GM18909 (cell line): ENCODE measurements around the gene ANKRD1.
"Not testable (repeated sequence)": the region's sequence is repeated elsewhere in the genome, so short reads cannot be mapped to it uniquely, and the experiment has no call there.

Experiments used
- ATAC-seq: cut with Tn5 transposase; IDR thresholded peaks from one replicate; pipeline ENCODE4 v1.9.1; 2021; ENCODE audit warnings: mild to moderate bottlenecking; ENCODE audit not compliant: unreplicated experiment, poor library complexity

Gene ANKRD1

DNA sequence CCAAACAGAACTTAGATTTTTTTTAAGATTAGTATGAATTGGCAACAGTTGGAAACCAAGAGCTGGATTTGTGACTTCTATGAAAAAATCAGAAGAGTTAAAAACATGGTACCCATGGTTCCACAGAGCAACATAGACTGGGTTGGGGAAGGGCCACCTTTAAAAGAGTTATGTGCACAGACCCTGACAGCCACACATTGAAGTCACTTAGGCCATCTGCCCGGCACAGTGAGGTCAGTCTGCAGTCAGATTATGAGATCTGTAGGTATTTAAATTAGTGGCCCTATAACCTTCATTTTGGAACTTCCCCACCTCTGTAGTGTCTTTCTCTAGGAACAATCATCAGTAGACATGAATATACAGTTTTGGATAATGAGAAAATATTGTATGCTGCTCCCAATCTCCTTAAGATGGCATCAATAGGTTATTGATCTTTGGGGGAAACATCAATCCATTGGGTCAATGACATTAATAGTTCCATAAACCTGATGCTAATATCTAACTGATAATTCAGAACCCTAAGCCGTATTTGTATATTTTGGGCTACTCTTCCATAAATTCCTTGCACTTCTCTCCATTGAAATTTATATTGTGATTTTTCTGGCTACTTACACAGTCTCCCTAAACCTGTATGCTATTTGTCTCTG, 7.0 kb downstream of the ANKRD1 start:
- ATAC-seq, result no peak

DNA sequence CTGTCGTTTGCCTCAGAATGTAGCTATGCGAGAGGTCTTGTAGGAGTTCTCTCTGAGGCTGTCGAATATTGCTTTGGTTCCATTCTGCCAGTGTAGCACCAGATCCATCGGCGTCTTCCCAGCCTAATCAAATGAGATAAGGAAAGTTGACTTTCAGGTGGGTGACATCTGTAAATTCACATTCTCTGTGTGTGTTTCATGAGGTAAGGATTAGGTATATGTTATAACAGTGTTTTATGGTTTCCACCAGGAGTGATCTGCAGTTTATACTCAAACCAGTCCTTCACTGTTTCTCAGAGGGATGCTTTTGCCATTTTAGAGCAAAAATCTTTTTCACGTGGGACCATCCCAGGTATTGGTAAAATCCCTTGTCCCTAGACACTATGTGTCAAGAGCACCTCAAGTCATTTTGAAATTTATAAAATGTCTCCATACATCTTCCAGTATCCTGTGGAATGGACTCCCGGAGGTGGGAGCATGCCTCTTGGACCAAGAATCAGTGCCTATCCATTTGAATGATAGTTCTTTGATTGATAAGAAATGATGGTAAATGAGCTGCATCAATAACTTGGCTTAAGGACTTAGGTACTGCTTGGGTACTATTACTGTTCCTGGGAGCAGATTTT, 7.9 kb downstream of the ANKRD1 start:
- no peak for ATAC-seq

DNA sequence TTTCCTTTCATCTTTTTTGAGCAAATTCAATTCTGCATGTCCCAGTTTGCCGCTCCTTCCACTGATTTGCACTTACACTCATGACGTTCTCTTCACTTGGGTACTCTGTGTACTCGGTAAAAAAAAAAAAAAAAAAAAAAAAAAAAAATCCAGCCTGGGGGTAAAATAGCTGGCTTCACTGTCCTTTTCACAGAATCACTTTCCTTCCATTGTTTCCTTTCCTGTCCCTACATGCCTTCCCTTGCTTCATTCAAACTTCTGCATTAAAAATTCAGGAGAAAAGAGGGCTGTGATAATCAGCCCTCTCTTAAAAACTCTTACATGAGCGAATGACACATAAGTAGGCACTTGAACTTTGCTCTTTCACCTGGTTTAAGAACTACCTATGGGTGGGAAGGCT, 8.7 kb downstream of the ANKRD1 start:
- ATAC-seq, result no peak

DNA sequence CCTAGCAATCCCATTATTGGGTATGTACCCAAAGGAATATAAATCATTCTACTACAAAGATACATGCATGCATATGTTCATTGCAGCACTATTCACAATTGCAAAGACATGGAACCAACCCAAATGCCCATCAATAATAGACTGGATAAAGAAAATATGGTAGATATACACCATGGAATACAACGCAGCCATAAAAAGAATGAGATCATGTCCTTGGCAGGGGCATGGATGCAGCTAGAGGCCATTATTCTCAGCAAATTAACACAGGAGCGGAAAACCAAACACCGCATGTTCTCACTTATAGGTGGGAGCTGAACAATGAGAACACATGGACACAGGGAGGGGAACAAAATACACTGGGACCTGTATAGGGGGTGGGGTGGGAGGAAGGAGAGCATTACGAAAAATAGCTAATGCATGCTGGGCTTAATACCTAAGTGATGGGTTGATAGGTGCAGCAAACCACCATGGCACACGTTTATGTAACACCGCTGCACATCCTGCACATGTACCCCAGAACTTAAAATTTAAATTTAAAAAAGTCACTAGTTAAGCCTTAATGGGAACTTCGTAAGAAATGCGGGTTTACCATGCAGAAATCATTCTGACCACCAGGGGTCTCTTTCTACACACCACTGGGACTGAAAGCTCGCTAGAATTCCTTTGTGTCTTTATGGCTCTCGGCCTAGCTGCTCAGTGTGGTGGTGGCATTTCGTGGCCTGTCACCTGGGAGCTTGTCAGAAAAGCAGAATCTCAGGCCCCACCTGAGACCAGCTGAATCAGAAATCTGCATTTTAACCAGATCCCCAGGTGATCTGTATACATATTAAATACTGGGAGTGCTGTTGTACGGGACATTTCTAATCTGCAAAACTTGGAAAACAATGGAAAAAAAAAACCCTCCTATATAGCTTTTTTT, 9.5 kb downstream of the ANKRD1 start:
- peak; percentile 80 for ATAC-seq

DNA sequence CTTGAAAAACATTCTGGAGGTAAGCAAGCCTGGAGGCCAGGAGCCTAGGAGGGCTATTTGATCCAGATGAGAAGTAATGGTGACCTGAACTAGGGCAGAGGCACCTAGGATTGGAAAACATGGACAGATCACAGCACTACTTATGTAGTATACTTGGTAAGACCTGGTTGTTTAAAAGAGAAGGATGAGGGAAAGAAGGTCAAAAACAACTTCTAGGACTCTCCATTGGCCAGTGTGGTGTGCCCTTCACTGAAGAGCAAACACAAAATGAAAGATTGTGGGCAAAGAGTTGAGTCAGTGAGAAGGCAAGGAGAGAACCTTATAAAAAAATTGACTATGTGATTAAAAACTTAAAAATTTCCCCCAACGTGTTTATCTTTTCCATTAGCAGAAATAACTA, 14.3 kb downstream of the ANKRD1 start:
- no peak for ATAC-seq

DNA sequence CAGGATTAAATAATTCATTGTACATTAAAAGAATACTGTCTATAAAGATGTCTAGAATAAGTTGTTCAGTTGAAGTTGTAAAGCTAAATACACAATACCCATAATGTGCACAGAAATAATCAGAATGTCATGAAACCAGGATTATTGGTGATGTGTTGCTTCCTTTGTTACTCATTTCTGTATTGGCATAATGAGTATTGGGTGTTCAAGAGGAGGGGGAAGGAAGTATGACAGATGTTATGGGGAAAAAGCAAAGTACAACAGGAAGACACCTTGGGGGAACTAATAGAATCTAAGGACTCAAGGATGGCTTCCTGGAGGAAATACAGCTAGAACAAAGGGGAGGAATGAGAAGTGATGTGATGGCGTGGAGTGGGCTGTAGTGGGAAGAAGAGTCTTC, 15.0 kb downstream of the ANKRD1 start:
- ATAC-seq, result no peak

DNA sequence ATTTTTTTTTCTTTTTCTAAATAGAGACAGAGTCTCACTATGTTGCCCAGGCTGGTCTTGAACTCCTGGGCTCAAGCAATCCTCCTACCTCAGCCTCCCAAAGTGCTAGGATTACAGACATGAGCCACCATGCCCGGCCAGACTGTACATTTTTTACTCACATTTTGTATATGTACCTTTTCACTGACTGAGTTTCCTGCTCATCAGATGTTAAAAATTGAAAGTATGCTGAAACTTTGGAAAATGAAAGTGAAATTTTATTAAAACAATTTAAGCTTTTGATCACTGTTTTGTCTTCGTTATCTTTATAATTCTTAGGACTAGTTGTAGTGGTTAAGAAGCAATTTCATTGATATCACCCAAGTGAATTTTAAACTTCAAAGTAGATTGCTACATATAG, 24.0 kb downstream of the ANKRD1 start:
- not testable (repeated sequence) for ATAC-seq

DNA sequence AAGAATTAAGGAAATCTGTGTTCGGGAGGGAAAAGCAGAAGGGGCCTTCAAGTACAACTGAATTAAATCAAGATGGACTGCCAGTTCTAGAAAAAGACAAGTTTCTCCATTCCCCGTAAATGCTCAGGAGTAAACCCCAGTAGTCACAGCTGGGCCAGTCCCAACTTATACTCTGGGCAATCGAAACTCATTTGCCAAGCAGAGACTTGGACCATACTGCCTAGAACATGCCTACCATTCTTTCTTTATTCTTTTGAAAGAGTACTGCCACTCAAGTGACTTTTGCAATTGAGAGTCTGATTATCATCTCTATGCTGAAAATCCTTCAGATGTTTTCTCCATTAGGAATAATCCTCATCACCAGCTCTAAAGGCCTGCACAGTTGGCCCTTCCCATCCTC, 27.7 kb downstream of the ANKRD1 start:
- no peak for ATAC-seq

DNA sequence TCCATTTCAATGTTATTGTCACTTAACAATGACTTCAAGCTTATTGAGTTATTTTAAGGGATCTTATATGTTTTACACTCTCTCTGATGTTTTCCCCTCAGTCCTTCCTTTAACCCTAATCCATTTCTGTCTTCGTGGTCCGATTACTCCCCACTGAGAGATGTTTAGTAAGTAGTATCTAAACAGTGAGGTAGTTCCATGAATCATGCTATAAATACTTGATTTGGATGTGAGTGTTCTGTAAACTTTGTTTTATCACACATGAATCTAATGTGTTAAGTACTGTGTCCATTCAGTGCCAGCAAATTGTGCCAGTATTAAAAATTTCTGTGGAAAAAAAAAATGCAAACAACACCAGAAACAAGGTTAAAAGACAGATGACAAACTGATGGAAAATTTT, 30.5 kb downstream of the ANKRD1 start:
- no peak for ATAC-seq

DNA sequence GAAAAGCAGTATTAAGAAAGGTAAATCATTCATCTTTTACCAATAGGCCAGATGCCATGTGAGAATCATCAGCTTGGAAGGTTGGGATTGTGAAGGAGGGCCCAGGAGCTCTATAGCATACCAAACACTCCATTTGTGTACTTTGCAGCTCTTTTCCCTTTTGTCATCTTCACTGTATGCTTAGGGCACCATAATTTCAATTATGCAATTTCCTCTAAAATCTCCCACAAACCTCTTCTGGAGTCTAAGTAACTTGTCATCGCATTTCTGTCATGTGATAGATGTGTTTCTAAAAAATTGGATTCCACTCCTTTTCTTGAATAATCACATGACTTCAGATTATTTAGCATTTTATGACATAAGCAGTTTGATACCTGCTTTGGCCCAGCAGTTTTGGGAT, 31.3 kb downstream of the ANKRD1 start:
- no peak for ATAC-seq

DNA sequence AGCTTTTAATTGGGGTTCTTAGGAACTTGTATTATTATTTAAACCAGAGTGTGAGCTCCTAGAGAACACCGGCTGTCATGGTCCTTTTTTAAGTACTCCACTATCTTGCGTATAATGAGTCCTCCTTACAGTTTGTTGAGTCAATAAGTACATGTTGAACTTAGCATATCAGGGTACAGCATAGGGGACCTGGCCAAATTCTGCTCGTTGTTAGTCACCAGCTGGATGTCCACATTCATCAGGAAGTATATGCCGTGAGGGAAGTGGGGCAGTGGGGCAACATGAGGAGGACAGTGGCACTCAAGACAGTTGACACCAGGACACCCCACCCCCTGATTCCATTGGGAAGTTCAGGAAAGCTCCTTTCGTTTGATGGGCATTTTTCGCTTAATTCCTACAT, 32.5 kb downstream of the ANKRD1 start:
- no peak for ATAC-seq

DNA sequence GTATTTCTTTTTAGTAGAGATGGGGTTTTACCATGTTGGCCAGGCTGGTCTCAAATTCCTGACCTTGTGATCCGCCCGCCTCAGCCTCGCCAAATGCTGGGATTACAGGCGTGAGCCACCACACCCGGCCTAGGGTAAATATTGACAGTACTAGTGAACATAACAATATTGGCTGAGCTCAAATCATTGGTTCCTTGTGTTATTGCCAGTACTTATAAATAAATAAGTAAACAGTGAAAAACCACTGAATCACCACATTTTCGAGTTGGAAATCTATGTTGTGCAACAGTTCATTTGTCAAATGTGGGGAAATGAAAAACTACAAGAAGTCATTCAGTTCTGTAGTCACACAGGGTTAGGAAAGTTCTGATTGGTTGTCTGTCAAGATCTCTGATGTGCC, 33.3 kb downstream of the ANKRD1 start:
- no peak for ATAC-seq

DNA sequence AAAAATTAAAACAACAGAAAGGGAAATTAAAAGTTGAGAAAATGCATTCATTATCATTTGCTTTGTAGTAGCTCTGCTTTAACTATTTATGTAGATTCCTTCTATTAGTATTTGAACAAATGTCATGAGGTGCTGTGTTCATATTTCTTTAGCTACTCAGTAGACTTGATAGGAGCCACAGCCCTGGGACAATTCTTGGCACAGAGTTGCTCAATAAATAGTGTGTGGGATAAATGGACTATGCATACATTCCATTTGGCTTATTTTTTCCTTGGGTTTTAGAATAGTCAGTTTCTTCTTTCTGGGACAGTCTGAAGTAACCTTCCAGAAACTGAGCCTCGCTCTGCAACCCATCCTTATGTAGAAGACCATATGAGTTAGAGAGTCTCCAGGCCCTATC, 35.7 kb downstream of the ANKRD1 start:
- ATAC-seq, result no peak

DNA sequence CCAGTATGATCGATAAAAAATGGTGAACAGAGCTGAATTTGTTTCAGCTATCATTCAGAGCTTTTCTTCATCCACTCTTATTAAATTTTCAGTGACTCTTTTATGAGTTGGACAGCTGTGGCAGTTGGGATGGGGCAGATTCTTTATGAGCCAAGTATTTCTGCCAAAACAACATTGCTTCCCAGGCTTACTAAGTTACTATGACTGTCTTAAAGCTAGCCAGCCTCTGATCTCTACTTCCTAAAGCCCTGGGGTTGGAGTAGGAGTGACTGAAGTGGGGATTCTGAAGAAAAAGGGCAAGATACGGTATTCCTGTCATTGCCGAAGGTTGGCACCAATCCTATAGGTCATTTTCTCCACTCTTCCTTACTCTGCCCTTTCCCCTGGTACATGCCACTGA, 36.5 kb downstream of the ANKRD1 start:
- no peak for ATAC-seq

DNA sequence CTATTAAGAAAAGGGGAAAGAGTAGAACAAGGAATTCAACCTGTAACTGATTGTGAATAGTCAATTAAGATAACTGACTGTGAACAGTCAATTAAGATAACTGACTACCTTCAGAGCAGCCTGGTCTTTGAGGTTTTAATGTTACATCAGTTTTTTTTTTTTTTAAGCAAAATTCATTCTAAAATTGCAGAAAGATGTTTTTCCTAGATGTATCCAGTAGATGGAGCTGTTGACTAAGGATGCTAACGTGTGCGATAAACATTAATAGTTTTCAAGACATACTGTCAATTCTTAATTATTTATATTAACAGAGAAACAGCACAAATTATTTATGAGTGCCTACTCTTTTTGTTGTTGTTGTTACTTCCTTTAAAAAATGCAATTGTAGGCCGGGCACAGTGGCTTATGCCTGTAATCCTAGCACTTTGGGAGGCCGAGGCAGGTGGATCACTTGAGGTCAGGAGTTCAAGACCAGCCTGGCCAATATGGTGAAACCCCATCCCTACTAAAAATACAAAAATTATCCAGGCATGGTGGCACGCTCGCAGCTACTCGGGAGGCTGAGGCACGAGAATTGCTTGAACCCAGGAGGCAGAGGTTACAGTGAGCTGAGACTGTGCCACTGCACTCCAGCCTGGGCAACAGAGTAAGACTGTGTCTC, 40.7 kb downstream of the ANKRD1 start:
- not testable (repeated sequence) for ATAC-seq

DNA sequence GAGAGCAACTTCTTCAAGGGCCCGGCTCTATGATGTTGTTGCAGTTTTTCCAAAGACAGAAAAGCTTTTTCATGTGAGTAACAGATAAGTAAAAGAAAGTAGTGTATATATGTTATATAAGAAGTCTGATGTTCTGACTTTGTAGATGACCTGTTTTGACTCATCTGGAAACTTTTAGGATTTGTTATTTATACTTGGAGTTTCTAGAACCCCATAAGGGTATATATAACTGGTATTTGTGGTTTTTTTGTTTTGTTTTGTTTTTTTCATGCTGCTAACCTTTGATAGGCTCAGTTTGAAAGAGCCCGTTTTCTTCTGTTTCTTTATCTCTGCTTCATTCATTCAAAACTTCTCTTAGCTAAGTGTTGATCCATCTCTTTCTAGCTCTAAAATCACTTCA, 41.8 kb downstream of the ANKRD1 start:
- ATAC-seq, result no peak

DNA sequence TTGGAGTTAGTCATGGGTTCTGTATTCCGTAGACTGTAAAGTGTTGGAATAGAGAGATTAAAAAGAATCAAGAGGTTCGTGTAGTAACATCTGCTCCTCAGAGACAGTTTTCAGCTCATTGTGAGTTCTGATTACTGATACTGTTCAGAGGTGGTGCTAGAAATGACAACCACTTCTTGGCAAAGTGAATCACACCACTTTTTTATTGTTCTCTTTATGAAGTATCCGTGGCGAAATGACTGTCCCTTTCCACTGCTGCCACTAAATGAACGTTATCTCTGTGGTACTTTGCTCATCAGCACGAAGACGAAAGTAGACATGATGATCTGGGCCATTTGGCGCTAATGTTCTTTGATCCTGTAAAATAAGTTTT, 48.3 kb downstream of the ANKRD1 start:
- ATAC-seq, result no peak

DNA sequence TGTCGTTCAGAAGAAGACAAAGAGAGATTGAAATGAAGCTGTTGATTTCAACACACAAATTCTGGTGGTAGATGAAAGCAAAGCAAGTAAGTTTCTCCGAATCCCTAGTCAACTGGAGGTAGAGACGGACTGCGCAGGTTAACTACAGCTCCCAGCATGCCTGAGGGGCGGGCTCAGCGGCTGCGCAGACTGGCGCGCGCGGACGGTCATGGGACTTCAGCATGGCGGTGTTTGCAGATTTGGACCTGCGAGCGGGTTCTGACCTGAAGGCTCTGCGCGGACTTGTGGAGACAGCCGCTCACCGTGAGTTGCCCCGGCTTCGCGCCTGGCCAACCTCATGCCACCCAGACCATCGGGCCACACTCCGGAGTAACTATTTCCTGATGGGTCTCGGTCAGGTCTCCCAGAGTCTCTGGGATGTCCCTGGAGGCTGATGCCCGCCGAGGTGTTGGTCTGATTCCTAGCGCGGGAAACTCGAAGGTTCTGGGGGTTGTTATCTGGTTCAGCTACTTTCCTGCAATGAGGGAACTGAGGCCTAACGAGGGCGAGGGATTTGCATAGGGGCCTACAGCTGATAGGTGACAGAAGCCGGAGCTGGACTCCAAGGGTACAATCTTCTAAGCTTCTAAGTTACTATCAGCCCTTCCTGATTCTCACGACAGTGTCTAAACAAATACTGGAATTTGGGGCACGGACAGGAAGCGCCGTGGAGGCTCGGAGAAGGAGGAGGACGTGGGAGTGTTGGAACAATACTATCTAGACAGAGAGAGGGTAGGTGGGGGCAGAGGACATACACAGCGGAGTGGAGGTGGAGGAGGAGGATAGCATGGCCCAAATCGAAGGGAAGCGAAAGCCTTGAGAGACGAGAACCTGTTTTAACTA, 48.9 kb downstream of the ANKRD1 start, which contains the start of gene RPP30:
Gene RPP30, plus strand, starts transcription at position 209 of the 882 bp plus-strand sequence. Its CDS starts 13 bp downstream, at position 222.
- peak; percentile 99 for ATAC-seq

DNA sequence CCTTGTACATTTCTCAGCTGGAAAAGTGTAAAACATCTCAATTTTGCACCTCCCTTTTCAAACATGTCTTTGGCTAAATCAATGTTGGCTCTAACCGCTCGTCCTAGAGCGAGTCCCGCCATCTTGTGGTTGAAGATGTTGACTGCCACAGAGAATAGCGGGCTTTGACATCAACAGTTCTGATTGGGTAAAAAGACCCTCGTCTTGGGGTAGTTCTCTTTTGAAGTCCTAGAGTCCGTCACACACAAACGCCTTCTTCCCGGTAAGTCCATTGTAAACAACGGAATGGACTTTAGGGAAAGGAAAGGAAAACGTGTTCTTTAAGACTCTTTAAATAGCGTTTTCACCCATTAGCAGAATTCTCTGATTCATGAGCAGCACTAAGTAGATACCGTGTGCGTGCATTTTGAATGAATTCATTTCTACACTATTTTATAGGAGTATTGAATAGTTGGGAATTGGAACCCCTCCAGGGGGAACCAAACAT, 49.6 kb downstream of the ANKRD1 start:
- ATAC-seq, result peak; percentile 60
